Fibroblast of lung (primary cell): ENCODE data around the gene ZNF281.

Experiments used
- EZH2 ChIP-seq: IDR thresholded peaks from 2 replicates; pipeline ENCODE4 v1.5.1; 2012; ENCODE audit warnings: low read length, control low read depth, mild to moderate bottlenecking; ENCODE audit errors: missing control alignments
- TF ChIP-seq, protein P1 (sequence below), 2 donors: IDR thresholded peaks in 1 of 2; conservative IDR thresholded peaks in 1 of 2; 1 replicate in 1 of 2; 2 replicates in 1 of 2; pipeline ENCODE4 v1.5.1; 2011 to 2012; ENCODE audit warnings: low read length in 2 of 2, control low read depth in 1 of 2, inconsistent platforms in 1 of 2, low read depth in 1 of 2, mild to moderate bottlenecking in 1 of 2

DNA sequence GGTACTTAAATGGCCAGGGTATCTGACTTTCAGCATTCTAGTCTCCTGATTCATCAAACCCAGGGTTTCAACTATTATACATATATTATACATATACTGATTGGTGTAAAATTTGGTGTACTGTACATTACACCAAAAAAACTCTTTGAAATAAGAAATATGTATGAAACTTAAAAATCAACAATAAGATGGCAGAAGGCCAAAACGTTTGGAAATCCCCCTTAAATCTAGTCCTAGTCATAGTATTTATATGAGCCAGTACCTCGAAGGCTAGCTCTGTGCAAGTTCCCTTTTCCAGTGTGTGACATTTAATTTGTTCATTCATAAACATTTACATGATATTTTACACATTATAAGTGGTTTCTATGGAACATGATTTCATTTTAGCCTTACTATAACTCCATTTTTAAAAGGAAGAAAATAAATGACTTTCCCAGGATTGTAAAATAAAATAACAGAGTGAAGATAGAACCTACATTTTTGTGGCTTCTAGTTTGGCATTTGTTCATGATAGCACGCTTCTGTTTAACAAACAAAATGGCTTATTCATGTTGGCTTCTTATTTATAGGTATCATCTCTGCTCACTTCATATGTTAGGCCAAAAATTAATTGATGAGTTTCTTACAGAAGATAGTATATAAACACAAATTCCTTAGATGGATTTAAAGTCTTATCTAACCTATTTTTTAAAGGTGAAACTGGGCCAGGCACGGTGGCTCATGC is 18.8 kb upstream of the ZNF281 start:
- TF ChIP-seq, protein P1, sequence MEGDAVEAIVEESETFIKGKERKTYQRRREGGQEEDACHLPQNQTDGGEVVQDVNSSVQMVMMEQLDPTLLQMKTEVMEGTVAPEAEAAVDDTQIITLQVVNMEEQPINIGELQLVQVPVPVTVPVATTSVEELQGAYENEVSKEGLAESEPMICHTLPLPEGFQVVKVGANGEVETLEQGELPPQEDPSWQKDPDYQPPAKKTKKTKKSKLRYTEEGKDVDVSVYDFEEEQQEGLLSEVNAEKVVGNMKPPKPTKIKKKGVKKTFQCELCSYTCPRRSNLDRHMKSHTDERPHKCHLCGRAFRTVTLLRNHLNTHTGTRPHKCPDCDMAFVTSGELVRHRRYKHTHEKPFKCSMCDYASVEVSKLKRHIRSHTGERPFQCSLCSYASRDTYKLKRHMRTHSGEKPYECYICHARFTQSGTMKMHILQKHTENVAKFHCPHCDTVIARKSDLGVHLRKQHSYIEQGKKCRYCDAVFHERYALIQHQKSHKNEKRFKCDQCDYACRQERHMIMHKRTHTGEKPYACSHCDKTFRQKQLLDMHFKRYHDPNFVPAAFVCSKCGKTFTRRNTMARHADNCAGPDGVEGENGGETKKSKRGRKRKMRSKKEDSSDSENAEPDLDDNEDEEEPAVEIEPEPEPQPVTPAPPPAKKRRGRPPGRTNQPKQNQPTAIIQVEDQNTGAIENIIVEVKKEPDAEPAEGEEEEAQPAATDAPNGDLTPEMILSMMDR (conservative IDR thresholded peaks at IDR 0.05 in 1 of 2, IDR thresholded peaks at IDR 0.05 in 1 of 2; ENCODE audit: low read depth in 1 of 2, low read length in 2 of 2): no peak
- no peak for TF ChIP-seq EZH2
